Measurements from ENCODE around the gene MAEL. TPM values are rescaled to one million over a fixed set of nuclear protein-coding genes. Genes with fewer than 3 reads are reported as not detected.

Gene MAEL
- total and polyA plus RNA-seq, 2 of the 13 experiments (the other 11 are each of a cell fraction or from before 2014, with no cell fraction given): not detected

DNA sequence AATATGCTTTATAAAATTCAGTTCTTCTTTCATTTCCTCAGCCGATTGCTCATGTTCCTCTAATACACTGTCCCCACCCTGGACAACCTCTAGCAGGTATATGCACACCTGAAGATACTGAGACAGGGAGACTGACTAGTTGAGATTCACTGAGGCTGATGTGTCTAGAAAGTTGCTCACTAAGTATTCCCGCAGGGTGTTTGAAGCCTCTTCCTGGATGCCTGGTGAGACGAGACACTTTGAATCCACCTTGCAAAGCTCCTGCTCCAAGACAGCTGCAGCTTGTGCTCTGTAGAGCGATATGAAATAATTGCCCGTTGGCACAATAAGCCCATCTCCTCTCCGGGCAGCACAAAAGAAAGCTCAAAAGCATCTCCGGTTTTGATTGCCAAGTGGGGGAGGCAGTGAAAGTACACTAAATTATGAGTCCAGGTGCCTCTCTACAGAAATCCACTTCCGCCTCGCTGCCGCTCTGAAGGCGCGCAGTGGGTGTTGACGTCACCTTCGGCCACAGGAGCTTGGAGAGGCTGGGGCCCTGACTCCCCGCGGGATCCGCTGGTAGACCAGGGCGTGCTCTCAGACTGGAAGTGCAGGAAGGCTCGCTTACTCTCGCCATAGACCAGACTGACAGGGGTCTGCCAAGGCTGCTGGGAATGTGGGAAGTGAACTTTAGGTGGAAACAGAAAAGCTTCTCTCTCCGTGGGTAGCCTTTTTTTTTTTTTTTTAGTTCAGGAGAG lies 54.8 kb downstream of the MAEL start:
- Histone ChIP-seq H3K79me2 (ENCODE audit: insufficient read depth, low read length) (no peaks in the 10 kb centered on the region), H3K4me2 (ENCODE audit: low read depth, low read length) (peak overlapping the region; percentile 62), H3K9me3 (ENCODE audit: low read length) (no peaks in the 10 kb centered on the region), H3K27ac (ENCODE audit: extremely low read length, insufficient read depth, low read length) (no peak overlapping the region), H3K36me3 (replicated peaks in 1 of 2; ENCODE audit: control insufficient read depth in 1 of 2, insufficient read depth in 2 of 2, low read length in 2 of 2) (no peaks in the 10 kb centered on the region), H3K27me3 (ENCODE audit: control insufficient read depth in 1 of 2, insufficient read depth in 2 of 2, low read length in 2 of 2) (peaks cover 0 to 12% of the 10 kb centered on the region in 2 experiments; a peak in 3 of 5 replicates), H3K9ac (ENCODE audit: insufficient read depth, low read depth, low read length) (no peak overlapping the region), H3K4me1 (ENCODE audit: insufficient read depth, low read length) (no peaks in the 10 kb centered on the region), H4K20me1 (ENCODE audit: insufficient read depth, low read length) (no peaks in the 10 kb centered on the region), H3K4me3 (replicated peaks in 1 of 3; ENCODE audit: insufficient read depth in 1 of 3, low read depth in 2 of 3, low read length in 3 of 3) (peak overlapping the region; percentile 22 to 47 (median 46); a peak in 5 of 6 replicates), H2AFZ (ENCODE audit: low read length) (peak overlapping the region; percentile 46)
- BruUV-seq (replicated peaks): no TSS peak
- 3% methylated on average over 17 of the region's 21 CpGs for WGBS (ENCODE audit: low lambda C conversion rate)
- DNase-seq (ENCODE audit: low spot score) (peak; percentile 36), ATAC-seq (peak; percentile 96), FAIRE-seq (no peak)
- in situ Hi-C loops (cut with HindIII; ENCODE audit: extremely low pct_ligation_motif_present, low pct_unique_long_range_greater_than_20kb) (no loop called here), intact Hi-C loops (cut with micrococcal nuclease; ENCODE audit: unreplicated experiment) (no loop called here)
- ChIA-PET POLR2A (no interaction called here), CTCF (ENCODE audit: low intra/inter-chr PET ratio, low total read pairs) (no interaction called here)
- no peak for TF ChIP-seq ZNF225 (CRISPR knock-in tag; IDR thresholded peaks at IDR 0.05)
- no peak for TF ChIP-seq POLR2A (IDR thresholded peaks at IDR 0.05; ENCODE audit: insufficient read depth in 1 of 2, low read depth in 2 of 2, low read length in 2 of 2)
- TF ChIP-seq ATF1 (CRISPR knock-in tag; IDR thresholded peaks at IDR 0.05): peak; percentile 59; the same call in 1 of the 2 replicates
- peak; percentile 52 for TF ChIP-seq HOXA3 (CRISPR knock-in tag; IDR thresholded peaks at IDR 0.05)
- TF ChIP-seq CREM (IDR thresholded peaks at IDR 0.05): peak; percentile 53; the same call in 1 of the 2 replicates
- TF ChIP-seq CREM (CRISPR knock-in tag; IDR thresholded peaks at IDR 0.05): no peak
- 0 out of 2 replicates have a peak, but pooled peaks have one; percentile 24 for TF ChIP-seq ISL2 (CRISPR knock-in tag; IDR thresholded peaks at IDR 0.05)
- TF ChIP-seq CREB1 (IDR thresholded peaks at IDR 0.05): peak; percentile 67
- peak; percentile 71; the same call in 1 of the 2 replicates for TF ChIP-seq CREB1 (CRISPR knock-in tag; IDR thresholded peaks at IDR 0.05)
- TF ChIP-seq, protein P1, sequence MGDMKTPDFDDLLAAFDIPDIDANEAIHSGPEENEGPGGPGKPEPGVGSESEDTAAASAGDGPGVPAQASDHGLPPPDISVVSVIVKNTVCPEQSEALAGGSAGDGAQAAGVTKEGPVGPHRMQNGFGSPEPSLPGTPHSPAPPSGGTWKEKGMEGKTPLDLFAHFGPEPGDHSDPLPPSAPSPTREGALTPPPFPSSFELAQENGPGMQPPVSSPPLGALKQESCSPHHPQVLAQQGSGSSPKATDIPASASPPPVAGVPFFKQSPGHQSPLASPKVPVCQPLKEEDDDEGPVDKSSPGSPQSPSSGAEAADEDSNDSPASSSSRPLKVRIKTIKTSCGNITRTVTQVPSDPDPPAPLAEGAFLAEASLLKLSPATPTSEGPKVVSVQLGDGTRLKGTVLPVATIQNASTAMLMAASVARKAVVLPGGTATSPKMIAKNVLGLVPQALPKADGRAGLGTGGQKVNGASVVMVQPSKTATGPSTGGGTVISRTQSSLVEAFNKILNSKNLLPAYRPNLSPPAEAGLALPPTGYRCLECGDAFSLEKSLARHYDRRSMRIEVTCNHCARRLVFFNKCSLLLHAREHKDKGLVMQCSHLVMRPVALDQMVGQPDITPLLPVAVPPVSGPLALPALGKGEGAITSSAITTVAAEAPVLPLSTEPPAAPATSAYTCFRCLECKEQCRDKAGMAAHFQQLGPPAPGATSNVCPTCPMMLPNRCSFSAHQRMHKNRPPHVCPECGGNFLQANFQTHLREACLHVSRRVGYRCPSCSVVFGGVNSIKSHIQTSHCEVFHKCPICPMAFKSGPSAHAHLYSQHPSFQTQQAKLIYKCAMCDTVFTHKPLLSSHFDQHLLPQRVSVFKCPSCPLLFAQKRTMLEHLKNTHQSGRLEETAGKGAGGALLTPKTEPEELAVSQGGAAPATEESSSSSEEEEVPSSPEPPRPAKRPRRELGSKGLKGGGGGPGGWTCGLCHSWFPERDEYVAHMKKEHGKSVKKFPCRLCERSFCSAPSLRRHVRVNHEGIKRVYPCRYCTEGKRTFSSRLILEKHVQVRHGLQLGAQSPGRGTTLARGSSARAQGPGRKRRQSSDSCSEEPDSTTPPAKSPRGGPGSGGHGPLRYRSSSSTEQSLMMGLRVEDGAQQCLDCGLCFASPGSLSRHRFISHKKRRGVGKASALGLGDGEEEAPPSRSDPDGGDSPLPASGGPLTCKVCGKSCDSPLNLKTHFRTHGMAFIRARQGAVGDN (CRISPR knock-in tag; IDR thresholded peaks at IDR 0.05): peak; percentile 31; the same call in 1 of the 2 replicates
- TF ChIP-seq, protein P2, sequence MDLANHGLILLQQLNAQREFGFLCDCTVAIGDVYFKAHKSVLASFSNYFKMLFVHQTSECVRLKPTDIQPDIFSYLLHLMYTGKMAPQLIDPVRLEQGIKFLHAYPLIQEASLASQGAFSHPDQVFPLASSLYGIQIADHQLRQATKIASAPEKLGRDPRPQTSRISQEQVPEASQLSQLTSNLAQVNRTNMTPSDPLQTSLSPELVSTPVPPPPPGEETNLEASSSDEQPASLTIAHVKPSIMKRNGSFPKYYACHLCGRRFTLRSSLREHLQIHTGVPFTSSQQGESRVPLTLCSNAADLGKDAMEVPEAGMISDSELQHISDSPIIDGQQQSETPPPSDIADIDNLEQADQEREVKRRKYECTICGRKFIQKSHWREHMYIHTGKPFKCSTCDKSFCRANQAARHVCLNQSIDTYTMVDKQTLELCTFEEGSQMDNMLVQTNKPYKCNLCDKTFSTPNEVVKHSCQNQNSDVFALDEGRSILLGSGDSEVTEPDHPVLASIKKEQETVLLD (CRISPR knock-in tag; IDR thresholded peaks at IDR 0.05; ENCODE audit: low read depth): no peak
- TF ChIP-seq, protein P3, sequence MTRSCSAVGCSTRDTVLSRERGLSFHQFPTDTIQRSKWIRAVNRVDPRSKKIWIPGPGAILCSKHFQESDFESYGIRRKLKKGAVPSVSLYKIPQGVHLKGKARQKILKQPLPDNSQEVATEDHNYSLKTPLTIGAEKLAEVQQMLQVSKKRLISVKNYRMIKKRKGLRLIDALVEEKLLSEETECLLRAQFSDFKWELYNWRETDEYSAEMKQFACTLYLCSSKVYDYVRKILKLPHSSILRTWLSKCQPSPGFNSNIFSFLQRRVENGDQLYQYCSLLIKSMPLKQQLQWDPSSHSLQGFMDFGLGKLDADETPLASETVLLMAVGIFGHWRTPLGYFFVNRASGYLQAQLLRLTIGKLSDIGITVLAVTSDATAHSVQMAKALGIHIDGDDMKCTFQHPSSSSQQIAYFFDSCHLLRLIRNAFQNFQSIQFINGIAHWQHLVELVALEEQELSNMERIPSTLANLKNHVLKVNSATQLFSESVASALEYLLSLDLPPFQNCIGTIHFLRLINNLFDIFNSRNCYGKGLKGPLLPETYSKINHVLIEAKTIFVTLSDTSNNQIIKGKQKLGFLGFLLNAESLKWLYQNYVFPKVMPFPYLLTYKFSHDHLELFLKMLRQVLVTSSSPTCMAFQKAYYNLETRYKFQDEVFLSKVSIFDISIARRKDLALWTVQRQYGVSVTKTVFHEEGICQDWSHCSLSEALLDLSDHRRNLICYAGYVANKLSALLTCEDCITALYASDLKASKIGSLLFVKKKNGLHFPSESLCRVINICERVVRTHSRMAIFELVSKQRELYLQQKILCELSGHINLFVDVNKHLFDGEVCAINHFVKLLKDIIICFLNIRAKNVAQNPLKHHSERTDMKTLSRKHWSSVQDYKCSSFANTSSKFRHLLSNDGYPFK (CRISPR knock-in tag; IDR thresholded peaks at IDR 0.05; ENCODE audit: borderline replicate concordance): peak; percentile 99
- peak; percentile 24; the same call in 1 of the 2 replicates for TF ChIP-seq ATF7 (IDR thresholded peaks at IDR 0.05)
- TF ChIP-seq ATF7 (CRISPR knock-in tag; IDR thresholded peaks at IDR 0.05): no peak
- TF ChIP-seq, protein P4, sequence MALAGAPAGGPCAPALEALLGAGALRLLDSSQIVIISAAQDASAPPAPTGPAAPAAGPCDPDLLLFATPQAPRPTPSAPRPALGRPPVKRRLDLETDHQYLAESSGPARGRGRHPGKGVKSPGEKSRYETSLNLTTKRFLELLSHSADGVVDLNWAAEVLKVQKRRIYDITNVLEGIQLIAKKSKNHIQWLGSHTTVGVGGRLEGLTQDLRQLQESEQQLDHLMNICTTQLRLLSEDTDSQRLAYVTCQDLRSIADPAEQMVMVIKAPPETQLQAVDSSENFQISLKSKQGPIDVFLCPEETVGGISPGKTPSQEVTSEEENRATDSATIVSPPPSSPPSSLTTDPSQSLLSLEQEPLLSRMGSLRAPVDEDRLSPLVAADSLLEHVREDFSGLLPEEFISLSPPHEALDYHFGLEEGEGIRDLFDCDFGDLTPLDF (CRISPR knock-in tag; IDR thresholded peaks at IDR 0.05): peak; percentile 72; the same call in 1 of the 2 replicates

Data from HepG2 (cell line).